Measurements from ENCODE around the gene APPL2.
"Not testable (repeated sequence)": the region's sequence is repeated elsewhere in the genome, so short reads cannot be mapped to it uniquely, and the experiment has no call there.

The APPL2 gene

GRCh38 chr12:105183976-105184375 is 52.0 kb downstream of the APPL2 start:
- H3K4me3 ChIP-seq (ENCODE audit: insufficient read depth, low read depth, low read length, poor library complexity, severe bottlenecking); H3K4me1 ChIP-seq (ENCODE audit: control insufficient read depth, insufficient read depth, low read length, poor library complexity, severe bottlenecking); H3K27me3 ChIP-seq (replicated peaks; ENCODE audit: control insufficient read depth, insufficient read depth, low read length, poor library complexity, severe bottlenecking); H3K27ac ChIP-seq (ENCODE audit: insufficient read depth, low read length, poor library complexity, severe bottlenecking); H3K9me3 ChIP-seq (ENCODE audit: control insufficient read depth, low read length); DNase-seq: not testable (repeated sequence)
- peaks cover 28% of the 10 kb centered on the region for H3K36me3 ChIP-seq (ENCODE audit: control insufficient read depth, insufficient read depth, low read length)

DNA sequence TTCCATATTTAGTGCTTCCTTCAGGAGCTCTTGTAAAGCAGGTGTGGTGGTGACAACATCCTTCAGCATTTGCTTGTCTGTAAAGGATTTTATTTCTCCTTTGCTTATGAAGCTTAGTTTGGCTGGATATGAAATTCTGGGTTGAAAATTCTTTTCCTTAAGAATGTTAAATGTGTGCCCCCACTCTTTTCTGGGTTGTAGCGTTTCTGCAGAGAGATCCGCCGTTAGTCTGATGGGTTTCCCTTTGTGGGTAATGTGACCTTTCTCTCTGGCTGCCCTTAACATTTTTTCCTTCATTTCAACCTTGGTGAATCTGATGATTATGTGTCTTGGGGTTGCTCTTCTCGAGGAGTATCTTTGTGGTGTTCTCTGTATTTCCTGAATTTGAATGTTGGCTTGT is 52.6 kb downstream of the APPL2 start:
- peaks cover 24% of the 10 kb centered on the region for H3K36me3 ChIP-seq (ENCODE audit: control insufficient read depth, insufficient read depth, low read length)
- not testable (repeated sequence) for H3K27me3 ChIP-seq (replicated peaks; ENCODE audit: control insufficient read depth, insufficient read depth, low read length, poor library complexity, severe bottlenecking); DNase-seq; H3K4me1 ChIP-seq (ENCODE audit: control insufficient read depth, insufficient read depth, low read length, poor library complexity, severe bottlenecking); H3K27ac ChIP-seq (ENCODE audit: insufficient read depth, low read length, poor library complexity, severe bottlenecking); H3K9me3 ChIP-seq (ENCODE audit: control insufficient read depth, low read length); H3K4me3 ChIP-seq (ENCODE audit: insufficient read depth, low read depth, low read length, poor library complexity, severe bottlenecking)

DNA sequence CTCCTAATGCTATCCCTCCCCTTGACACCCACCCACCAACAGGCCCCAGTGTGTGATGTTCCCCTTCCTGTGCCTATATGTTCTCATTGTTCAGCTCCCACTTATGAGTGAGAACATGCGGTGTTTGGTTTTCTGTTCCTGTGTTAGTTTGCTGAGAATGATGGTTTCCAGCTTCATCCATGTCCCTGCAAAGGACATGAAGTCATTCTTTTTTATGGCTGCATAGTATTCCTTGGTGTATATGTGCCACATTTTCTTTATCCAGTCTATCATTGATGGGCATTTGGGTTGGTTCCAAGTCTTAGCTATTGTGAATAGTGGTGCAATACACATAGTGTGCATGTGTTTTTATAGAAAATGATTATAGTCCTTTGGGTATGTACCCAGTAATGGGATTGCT is 56.9 kb downstream of the APPL2 start:
- H3K36me3 ChIP-seq (ENCODE audit: control insufficient read depth, insufficient read depth, low read length); DNase-seq; H3K27me3 ChIP-seq (replicated peaks; ENCODE audit: control insufficient read depth, insufficient read depth, low read length, poor library complexity, severe bottlenecking); H3K27ac ChIP-seq (ENCODE audit: insufficient read depth, low read length, poor library complexity, severe bottlenecking); H3K4me1 ChIP-seq (ENCODE audit: control insufficient read depth, insufficient read depth, low read length, poor library complexity, severe bottlenecking); H3K9me3 ChIP-seq (ENCODE audit: control insufficient read depth, low read length); H3K4me3 ChIP-seq (ENCODE audit: insufficient read depth, low read depth, low read length, poor library complexity, severe bottlenecking): not testable (repeated sequence)

- Histone ChIP-seq H3K27me3 (replicated peaks; ENCODE audit: control insufficient read depth, insufficient read depth, low read length, poor library complexity, severe bottlenecking) (no peaks in the 10 kb centered on the region), H3K4me1 (ENCODE audit: control insufficient read depth, insufficient read depth, low read length, poor library complexity, severe bottlenecking) (no peaks in the 10 kb centered on the region), H3K36me3 (ENCODE audit: control insufficient read depth, insufficient read depth, low read length) (peaks cover 12% of the 10 kb centered on the region), H3K9me3 (ENCODE audit: control insufficient read depth, low read length) (no peaks in the 10 kb centered on the region), H3K27ac (ENCODE audit: insufficient read depth, low read length, poor library complexity, severe bottlenecking) (no peak overlapping the region), H3K4me3 (ENCODE audit: insufficient read depth, low read depth, low read length, poor library complexity, severe bottlenecking) (no peak overlapping the region)
- DNase-seq = no peak
Observed at GRCh38 chr12:105177208-105177607, 58.8 kb downstream of the APPL2 start.

GRCh38 chr12:105175397-105175990 is 60.5 kb downstream of the APPL2 start:
- H3K27me3 ChIP-seq (replicated peaks; ENCODE audit: control insufficient read depth, insufficient read depth, low read length, poor library complexity, severe bottlenecking) = no peaks in the 10 kb centered on the region
- no peaks in the 10 kb centered on the region for H3K9me3 ChIP-seq (ENCODE audit: control insufficient read depth, low read length)
- H3K27ac ChIP-seq (ENCODE audit: insufficient read depth, low read length, poor library complexity, severe bottlenecking) = no peak overlapping the region
- peaks cover 12% of the 10 kb centered on the region for H3K36me3 ChIP-seq (ENCODE audit: control insufficient read depth, insufficient read depth, low read length)
- no peak for DNase-seq
- H3K4me1 ChIP-seq (ENCODE audit: control insufficient read depth, insufficient read depth, low read length, poor library complexity, severe bottlenecking) = no peaks in the 10 kb centered on the region
- no peak overlapping the region for H3K4me3 ChIP-seq (ENCODE audit: insufficient read depth, low read depth, low read length, poor library complexity, severe bottlenecking)

GRCh38 chr12:105171691-105172436 is 64.1 kb downstream of the APPL2 start:
- H3K27me3 ChIP-seq (replicated peaks; ENCODE audit: control insufficient read depth, insufficient read depth, low read length, poor library complexity, severe bottlenecking) = no peaks in the 10 kb centered on the region
- H3K27ac ChIP-seq (ENCODE audit: insufficient read depth, low read length, poor library complexity, severe bottlenecking) = no peak overlapping the region
- peaks cover 27% of the 10 kb centered on the region for H3K36me3 ChIP-seq (ENCODE audit: control insufficient read depth, insufficient read depth, low read length)
- no peaks in the 10 kb centered on the region for H3K4me1 ChIP-seq (ENCODE audit: control insufficient read depth, insufficient read depth, low read length, poor library complexity, severe bottlenecking)
- no peak for DNase-seq
- no peak overlapping the region for H3K4me3 ChIP-seq (ENCODE audit: insufficient read depth, low read depth, low read length, poor library complexity, severe bottlenecking)
- H3K9me3 ChIP-seq (ENCODE audit: control insufficient read depth, low read length) = no peaks in the 10 kb centered on the region

DNA sequence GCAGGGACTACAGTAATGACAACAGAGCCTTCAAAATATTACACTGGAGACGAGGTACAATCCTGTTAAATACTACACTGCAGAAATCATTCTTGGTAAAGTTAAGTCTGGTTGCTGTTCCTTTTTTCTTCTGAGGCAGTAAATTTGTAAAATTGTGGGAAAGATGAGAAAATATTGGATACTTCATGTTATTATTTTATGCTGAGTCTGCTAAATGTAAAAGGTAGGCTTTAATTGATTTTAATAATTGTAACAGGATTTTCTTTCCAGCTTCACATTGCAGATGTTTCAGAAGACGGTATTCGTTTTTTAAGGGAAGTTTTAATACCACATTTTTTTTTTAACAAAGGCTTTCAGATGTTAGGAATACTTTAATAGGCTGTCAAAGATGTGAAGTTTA is 65.8 kb downstream of the APPL2 start:
- H3K4me3 ChIP-seq (ENCODE audit: insufficient read depth, low read depth, low read length, poor library complexity, severe bottlenecking) = no peak overlapping the region
- no peak for DNase-seq
- H3K27me3 ChIP-seq (replicated peaks; ENCODE audit: control insufficient read depth, insufficient read depth, low read length, poor library complexity, severe bottlenecking) = no peaks in the 10 kb centered on the region

GRCh38 chr12:105168006-105168405 is 68.0 kb downstream of the APPL2 start:
- Histone ChIP-seq H3K36me3 (ENCODE audit: control insufficient read depth, insufficient read depth, low read length) (peaks cover 49% of the 10 kb centered on the region), H3K4me1 (ENCODE audit: control insufficient read depth, insufficient read depth, low read length, poor library complexity, severe bottlenecking) (no peaks in the 10 kb centered on the region), H3K4me3 (ENCODE audit: insufficient read depth, low read depth, low read length, poor library complexity, severe bottlenecking) (no peak overlapping the region), H3K27ac (ENCODE audit: insufficient read depth, low read length, poor library complexity, severe bottlenecking) (no peak overlapping the region), H3K27me3 (replicated peaks; ENCODE audit: control insufficient read depth, insufficient read depth, low read length, poor library complexity, severe bottlenecking) (no peaks in the 10 kb centered on the region), H3K9me3 (ENCODE audit: control insufficient read depth, low read length) (no peaks in the 10 kb centered on the region)
- no peak for DNase-seq

More for the DNA sequence above, 65.8 kb downstream of the APPL2 start:
- no peaks in the 10 kb centered on the region for H3K4me1 ChIP-seq (ENCODE audit: control insufficient read depth, insufficient read depth, low read length, poor library complexity, severe bottlenecking)
- H3K27ac ChIP-seq (ENCODE audit: insufficient read depth, low read length, poor library complexity, severe bottlenecking) = no peak overlapping the region
- H3K36me3 ChIP-seq (ENCODE audit: control insufficient read depth, insufficient read depth, low read length) = peaks cover 38% of the 10 kb centered on the region
- H3K9me3 ChIP-seq (ENCODE audit: control insufficient read depth, low read length) = no peaks in the 10 kb centered on the region

DNA sequence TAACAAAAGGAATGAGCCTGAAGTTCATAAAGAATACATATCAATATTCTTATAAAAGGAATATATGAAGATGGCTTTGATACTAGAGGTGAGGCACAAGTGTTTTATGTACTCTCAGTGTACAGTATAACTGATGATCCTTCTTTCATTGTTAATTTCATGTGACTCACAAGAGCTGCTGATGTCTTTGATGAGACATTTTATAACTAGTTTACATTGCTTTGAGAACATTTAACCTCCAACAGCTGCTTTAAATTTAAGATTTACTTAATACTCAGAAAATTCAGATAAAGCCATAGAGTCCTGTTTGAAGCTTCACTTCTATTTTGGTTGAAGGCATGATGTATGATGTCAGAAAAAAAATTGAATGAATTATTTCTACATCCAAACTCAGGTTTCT is 68.6 kb downstream of the APPL2 start:
- H3K36me3 ChIP-seq (ENCODE audit: control insufficient read depth, insufficient read depth, low read length) = peaks cover 55% of the 10 kb centered on the region
- no peaks in the 10 kb centered on the region for H3K9me3 ChIP-seq (ENCODE audit: control insufficient read depth, low read length)
- H3K27me3 ChIP-seq (replicated peaks; ENCODE audit: control insufficient read depth, insufficient read depth, low read length, poor library complexity, severe bottlenecking) = no peaks in the 10 kb centered on the region
- no peaks in the 10 kb centered on the region for H3K4me1 ChIP-seq (ENCODE audit: control insufficient read depth, insufficient read depth, low read length, poor library complexity, severe bottlenecking)
- no peak for DNase-seq
- H3K27ac ChIP-seq (ENCODE audit: insufficient read depth, low read length, poor library complexity, severe bottlenecking) = no peak overlapping the region
- H3K4me3 ChIP-seq (ENCODE audit: insufficient read depth, low read depth, low read length, poor library complexity, severe bottlenecking) = no peak overlapping the region

DNA sequence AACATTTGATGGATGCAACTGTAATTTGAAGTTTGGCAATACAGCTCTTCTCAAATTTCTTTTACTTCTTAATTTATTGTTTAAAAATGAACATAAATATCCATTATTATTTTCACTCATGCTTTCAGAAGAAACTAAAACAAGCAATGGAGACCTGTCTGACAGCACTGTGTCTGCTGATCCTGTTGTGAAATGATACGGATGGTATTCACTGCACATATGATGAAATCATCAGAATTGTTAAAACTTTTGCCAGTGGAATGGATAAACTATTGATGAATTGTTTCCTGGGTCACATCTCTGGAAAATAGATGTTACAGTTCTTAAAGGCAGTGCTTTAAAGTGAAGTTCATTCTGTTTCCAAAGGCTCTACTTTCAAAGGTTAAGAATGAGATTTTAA is 69.2 kb downstream of the APPL2 start:
- Histone ChIP-seq H3K27me3 (replicated peaks; ENCODE audit: control insufficient read depth, insufficient read depth, low read length, poor library complexity, severe bottlenecking) (no peaks in the 10 kb centered on the region), H3K4me1 (ENCODE audit: control insufficient read depth, insufficient read depth, low read length, poor library complexity, severe bottlenecking) (no peaks in the 10 kb centered on the region), H3K4me3 (ENCODE audit: insufficient read depth, low read depth, low read length, poor library complexity, severe bottlenecking) (no peak overlapping the region), H3K27ac (ENCODE audit: insufficient read depth, low read length, poor library complexity, severe bottlenecking) (no peak overlapping the region), H3K36me3 (ENCODE audit: control insufficient read depth, insufficient read depth, low read length) (peaks cover 60% of the 10 kb centered on the region), H3K9me3 (ENCODE audit: control insufficient read depth, low read length) (no peaks in the 10 kb centered on the region)
- no peak for DNase-seq

Measured in effector memory CD4-positive, alpha-beta T cell (primary cell).